GM12878 (cell line): ENCODE results near the gene HRC.
A peak's percentile ranks its signal among the peaks of the same experiment; 100 is the strongest.

Experiments used
- CBFB ChIP-seq: IDR thresholded peaks from 2 replicates; pipeline ENCODE4 v1.6.1; 2016; ENCODE audit warnings: antibody characterized with exemption, low read depth
- CEBPB ChIP-seq, 2 experiments: fragments of 150-350 bp in 1 of 2; IDR thresholded peaks; 2 replicates each; pipeline ENCODE4 v1.6.1; 2012 to 2014; ENCODE audit warnings: low read depth in 2 of 2, low read length in 2 of 2, borderline replicate concordance in 1 of 2, inconsistent platforms in 1 of 2
- CHD4 ChIP-seq: fragments of 200-600 bp; sonication (generic); IDR thresholded peaks from 2 replicates; pipeline ENCODE4 v1.6.1; 2016; ENCODE audit warnings: mild to moderate bottlenecking
- EZH2 ChIP-seq: IDR thresholded peaks from 2 replicates; pipeline ENCODE4 v1.6.1; 2012; ENCODE audit warnings: low read depth, mild to moderate bottlenecking, control low read depth, inconsistent platforms, low read length, borderline replicate concordance; ENCODE audit not compliant: control insufficient read depth
- GABPA ChIP-seq: IDR thresholded peaks from 2 replicates; pipeline ENCODE4 v1.6.1; 2014; ENCODE audit warnings: antibody characterized with exemption, low read depth, mild to moderate bottlenecking, inconsistent platforms
- POLR2A ChIP-seq: IDR thresholded peaks from 2 replicates; pipeline ENCODE4 v1.6.1; 2011; ENCODE audit warnings: low read depth, mild to moderate bottlenecking, low read length
- ZSCAN29 ChIP-seq: fragments of 450-650 bp; IDR thresholded peaks from 2 replicates; pipeline ENCODE4 v1.6.1; 2017; ENCODE audit warnings: mild to moderate bottlenecking, moderate library complexity
- TF ChIP-seq, protein P1 (sequence below), 3 experiments: IDR thresholded peaks in 2 of 3; conservative IDR thresholded peaks in 1 of 3; 2 replicates each; pipeline ENCODE4 v1.5.1; 2011; ENCODE audit warnings: low read depth in 3 of 3, low read length in 3 of 3, mild to moderate bottlenecking in 3 of 3, control low read depth in 2 of 3, moderate library complexity in 2 of 3, inconsistent platforms in 1 of 3, mixed read lengths in 1 of 3; ENCODE audit not compliant: control insufficient read depth in 2 of 3, insufficient read depth in 1 of 3; ENCODE audit errors: extremely low read depth in 1 of 3
- TF ChIP-seq, protein P2 (sequence below): IDR thresholded peaks from 2 replicates; pipeline ENCODE4 v1.6.1; 2011; ENCODE audit warnings: low read depth, low read length, improper control_type of control experiment, borderline replicate concordance
- TF ChIP-seq, protein P3 (sequence below): IDR thresholded peaks from 2 replicates; pipeline ENCODE4 v1.6.1; 2012; ENCODE audit warnings: low read depth, low read length, improper control_type of control experiment
- TF ChIP-seq, protein P4 (sequence below): fragments of 450-650 bp; IDR thresholded peaks from 2 replicates; pipeline ENCODE4 v1.6.1; 2016; ENCODE audit warnings: mild to moderate bottlenecking

DNA sequence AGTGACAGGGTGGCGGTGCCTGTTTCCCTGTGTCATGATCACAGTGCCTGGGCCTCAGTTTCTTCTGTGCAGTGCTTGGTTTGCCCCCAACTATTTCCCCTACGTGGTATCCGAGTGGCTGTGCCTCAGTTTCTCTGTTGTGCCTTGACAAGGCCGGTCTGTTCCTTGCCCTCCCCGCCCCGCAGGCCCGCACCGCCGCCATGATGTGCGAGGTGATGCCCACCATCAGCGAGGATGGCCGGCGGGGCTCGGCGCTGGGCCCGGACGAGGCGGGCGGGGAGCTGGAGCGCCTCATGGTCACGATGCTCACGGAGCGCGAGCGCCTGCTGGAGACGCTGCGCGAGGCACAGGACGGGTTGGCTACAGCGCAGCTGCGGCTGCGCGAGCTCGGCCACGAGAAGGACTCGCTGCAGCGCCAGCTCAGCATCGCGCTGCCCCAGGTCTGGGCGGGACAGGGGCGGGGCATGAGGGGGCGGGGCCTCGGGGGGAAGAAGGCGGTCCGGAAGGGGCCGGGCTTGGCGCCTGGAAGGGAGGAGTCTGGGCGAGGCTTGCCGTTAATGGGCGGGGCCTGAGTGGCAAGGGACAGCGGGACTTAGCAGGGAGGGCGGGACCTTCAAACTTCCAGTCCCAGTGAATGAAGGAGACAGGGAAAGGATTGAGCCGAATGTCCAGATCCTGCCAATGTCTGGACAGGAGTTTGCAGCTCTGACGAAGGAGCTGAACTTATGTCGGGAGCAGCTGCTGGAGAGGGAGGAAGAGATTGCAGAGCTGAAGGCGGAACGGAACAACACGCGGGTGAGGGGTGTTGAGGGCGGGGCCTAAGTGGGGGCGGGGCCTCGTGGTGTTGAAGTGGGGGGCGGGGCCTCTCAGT, 27.3 kb downstream of the HRC start:
- TF ChIP-seq, protein P1, sequence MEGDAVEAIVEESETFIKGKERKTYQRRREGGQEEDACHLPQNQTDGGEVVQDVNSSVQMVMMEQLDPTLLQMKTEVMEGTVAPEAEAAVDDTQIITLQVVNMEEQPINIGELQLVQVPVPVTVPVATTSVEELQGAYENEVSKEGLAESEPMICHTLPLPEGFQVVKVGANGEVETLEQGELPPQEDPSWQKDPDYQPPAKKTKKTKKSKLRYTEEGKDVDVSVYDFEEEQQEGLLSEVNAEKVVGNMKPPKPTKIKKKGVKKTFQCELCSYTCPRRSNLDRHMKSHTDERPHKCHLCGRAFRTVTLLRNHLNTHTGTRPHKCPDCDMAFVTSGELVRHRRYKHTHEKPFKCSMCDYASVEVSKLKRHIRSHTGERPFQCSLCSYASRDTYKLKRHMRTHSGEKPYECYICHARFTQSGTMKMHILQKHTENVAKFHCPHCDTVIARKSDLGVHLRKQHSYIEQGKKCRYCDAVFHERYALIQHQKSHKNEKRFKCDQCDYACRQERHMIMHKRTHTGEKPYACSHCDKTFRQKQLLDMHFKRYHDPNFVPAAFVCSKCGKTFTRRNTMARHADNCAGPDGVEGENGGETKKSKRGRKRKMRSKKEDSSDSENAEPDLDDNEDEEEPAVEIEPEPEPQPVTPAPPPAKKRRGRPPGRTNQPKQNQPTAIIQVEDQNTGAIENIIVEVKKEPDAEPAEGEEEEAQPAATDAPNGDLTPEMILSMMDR (IDR thresholded peaks at IDR 0.05 in 2 of 3, conservative IDR thresholded peaks at IDR 0.05 in 1 of 3; ENCODE audit: control insufficient read depth in 2 of 3, extremely low read depth in 1 of 3, insufficient read depth in 1 of 3, low read depth in 3 of 3, low read length in 3 of 3): peak in 1 of 3 experiments; percentile 22; a peak in 2 of 6 replicates
- TF ChIP-seq EZH2 (no peak), CBFB (no peak), CHD4 (no peak), CEBPB (IDR thresholded peaks at IDR 0.05; ENCODE audit: borderline replicate concordance in 1 of 2, low read depth in 2 of 2, low read length in 2 of 2) (no peak), GABPA (no peak), POLR2A (peak; percentile 70), ZSCAN29 (no peak)
- TF ChIP-seq, protein P2, sequence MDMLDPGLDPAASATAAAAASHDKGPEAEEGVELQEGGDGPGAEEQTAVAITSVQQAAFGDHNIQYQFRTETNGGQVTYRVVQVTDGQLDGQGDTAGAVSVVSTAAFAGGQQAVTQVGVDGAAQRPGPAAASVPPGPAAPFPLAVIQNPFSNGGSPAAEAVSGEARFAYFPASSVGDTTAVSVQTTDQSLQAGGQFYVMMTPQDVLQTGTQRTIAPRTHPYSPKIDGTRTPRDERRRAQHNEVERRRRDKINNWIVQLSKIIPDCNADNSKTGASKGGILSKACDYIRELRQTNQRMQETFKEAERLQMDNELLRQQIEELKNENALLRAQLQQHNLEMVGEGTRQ: no peak
- TF ChIP-seq, protein P3, sequence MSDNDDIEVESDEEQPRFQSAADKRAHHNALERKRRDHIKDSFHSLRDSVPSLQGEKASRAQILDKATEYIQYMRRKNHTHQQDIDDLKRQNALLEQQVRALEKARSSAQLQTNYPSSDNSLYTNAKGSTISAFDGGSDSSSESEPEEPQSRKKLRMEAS: peak; percentile 94
- TF ChIP-seq, protein P4, sequence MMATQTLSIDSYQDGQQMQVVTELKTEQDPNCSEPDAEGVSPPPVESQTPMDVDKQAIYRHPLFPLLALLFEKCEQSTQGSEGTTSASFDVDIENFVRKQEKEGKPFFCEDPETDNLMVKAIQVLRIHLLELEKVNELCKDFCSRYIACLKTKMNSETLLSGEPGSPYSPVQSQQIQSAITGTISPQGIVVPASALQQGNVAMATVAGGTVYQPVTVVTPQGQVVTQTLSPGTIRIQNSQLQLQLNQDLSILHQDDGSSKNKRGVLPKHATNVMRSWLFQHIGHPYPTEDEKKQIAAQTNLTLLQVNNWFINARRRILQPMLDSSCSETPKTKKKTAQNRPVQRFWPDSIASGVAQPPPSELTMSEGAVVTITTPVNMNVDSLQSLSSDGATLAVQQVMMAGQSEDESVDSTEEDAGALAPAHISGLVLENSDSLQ: peak; percentile 84
